Panc1 (cell line): Measurements from ENCODE around the gene KMT2C.

ENCODE experiments used
- SIN3A ChIP-seq: IDR thresholded peaks from 2 replicates; pipeline ENCODE4 v1.6.1; 2012; ENCODE audit warnings: low read depth, mild to moderate bottlenecking, low read length, moderate library complexity, borderline replicate concordance; ENCODE audit not compliant: insufficient read depth
- TCF7L2 ChIP-seq: IDR thresholded peaks from 2 replicates; pipeline ENCODE4 v1.6.1; 2011; ENCODE audit warnings: mild to moderate bottlenecking, low read depth, low read length, inconsistent platforms
- TF ChIP-seq, protein P1 (sequence below): fragments of 450-650 bp; IDR thresholded peaks from 2 replicates; pipeline ENCODE4 v1.5.1; 2017; ENCODE audit warnings: mild to moderate bottlenecking
- TF ChIP-seq, protein P2 (sequence below), 2 experiments: IDR thresholded peaks; 2 replicates each; pipeline ENCODE4 v1.6.1; 2011 to 2012; ENCODE audit warnings: low read depth in 2 of 2, control low read depth in 1 of 2, low read length in 1 of 2, mild to moderate bottlenecking in 1 of 2, moderate library complexity in 1 of 2; ENCODE audit not compliant: insufficient read depth in 1 of 2

DNA sequence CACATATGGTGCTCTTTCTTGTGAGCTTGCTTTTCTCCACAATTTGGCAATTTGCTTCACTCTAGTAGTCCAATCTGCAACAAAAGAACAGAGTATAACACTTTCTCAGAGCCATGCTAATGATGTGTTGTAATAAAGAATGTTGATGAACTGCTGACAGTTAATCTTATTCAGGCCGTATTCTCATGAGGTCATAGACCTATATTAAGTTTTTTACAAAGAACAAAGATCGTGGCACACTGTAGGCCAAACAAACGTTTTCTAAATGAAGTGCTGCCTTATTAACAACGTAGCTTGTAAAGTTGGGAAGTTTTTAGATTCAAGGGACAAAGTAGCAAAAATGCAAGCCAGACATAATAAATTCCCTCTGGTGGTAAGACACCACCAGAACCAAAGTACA, 250.2 kb downstream of the KMT2C start:
- TF ChIP-seq TCF7L2 (no peak), SIN3A (no peak)
- TF ChIP-seq, protein P1, sequence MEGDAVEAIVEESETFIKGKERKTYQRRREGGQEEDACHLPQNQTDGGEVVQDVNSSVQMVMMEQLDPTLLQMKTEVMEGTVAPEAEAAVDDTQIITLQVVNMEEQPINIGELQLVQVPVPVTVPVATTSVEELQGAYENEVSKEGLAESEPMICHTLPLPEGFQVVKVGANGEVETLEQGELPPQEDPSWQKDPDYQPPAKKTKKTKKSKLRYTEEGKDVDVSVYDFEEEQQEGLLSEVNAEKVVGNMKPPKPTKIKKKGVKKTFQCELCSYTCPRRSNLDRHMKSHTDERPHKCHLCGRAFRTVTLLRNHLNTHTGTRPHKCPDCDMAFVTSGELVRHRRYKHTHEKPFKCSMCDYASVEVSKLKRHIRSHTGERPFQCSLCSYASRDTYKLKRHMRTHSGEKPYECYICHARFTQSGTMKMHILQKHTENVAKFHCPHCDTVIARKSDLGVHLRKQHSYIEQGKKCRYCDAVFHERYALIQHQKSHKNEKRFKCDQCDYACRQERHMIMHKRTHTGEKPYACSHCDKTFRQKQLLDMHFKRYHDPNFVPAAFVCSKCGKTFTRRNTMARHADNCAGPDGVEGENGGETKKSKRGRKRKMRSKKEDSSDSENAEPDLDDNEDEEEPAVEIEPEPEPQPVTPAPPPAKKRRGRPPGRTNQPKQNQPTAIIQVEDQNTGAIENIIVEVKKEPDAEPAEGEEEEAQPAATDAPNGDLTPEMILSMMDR = no peak
- TF ChIP-seq, protein P2, sequence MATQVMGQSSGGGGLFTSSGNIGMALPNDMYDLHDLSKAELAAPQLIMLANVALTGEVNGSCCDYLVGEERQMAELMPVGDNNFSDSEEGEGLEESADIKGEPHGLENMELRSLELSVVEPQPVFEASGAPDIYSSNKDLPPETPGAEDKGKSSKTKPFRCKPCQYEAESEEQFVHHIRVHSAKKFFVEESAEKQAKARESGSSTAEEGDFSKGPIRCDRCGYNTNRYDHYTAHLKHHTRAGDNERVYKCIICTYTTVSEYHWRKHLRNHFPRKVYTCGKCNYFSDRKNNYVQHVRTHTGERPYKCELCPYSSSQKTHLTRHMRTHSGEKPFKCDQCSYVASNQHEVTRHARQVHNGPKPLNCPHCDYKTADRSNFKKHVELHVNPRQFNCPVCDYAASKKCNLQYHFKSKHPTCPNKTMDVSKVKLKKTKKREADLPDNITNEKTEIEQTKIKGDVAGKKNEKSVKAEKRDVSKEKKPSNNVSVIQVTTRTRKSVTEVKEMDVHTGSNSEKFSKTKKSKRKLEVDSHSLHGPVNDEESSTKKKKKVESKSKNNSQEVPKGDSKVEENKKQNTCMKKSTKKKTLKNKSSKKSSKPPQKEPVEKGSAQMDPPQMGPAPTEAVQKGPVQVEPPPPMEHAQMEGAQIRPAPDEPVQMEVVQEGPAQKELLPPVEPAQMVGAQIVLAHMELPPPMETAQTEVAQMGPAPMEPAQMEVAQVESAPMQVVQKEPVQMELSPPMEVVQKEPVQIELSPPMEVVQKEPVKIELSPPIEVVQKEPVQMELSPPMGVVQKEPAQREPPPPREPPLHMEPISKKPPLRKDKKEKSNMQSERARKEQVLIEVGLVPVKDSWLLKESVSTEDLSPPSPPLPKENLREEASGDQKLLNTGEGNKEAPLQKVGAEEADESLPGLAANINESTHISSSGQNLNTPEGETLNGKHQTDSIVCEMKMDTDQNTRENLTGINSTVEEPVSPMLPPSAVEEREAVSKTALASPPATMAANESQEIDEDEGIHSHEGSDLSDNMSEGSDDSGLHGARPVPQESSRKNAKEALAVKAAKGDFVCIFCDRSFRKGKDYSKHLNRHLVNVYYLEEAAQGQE (IDR thresholded peaks at IDR 0.05; ENCODE audit: insufficient read depth in 1 of 2, low read depth in 2 of 2, low read length in 1 of 2) = no peak
